GM19099 (cell line): Measurements from ENCODE around the gene TPI1.

Experiments used
- POLR2A ChIP-seq: IDR thresholded peaks from 3 replicates; pipeline ENCODE4 v1.6.1; 2011; ENCODE audit warnings: low read depth; ENCODE audit not compliant: insufficient read length; ENCODE audit errors: extremely low read depth

The TPI1 gene

GRCh38 chr12:6867413-6868210, at the start of gene TPI1:
TPI1 (plus strand) TSS chr12:6867531; CDS start chr12:6867567, 36 bp downstream.
- peak; percentile 98 for TF ChIP-seq POLR2A

DNA sequence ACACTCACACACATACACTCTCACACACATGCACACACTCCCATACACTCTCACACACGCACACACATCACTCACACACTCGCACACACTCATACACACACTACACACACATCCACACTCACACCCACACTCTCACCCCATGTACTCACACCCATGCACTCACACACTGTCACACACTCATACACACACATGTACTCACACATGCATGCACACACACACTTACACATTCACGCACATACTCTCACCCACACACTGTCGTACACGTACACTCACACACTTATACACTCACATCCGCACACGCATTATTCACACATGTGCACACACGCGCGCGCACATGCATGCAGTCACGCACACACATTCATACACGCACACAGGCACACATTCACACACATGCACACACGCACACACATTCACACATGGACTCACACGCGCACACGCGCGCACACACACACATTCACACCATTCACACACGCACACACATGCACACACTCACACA, 49.6 kb upstream of the TPI1 start:
- no peak for TF ChIP-seq POLR2A

DNA sequence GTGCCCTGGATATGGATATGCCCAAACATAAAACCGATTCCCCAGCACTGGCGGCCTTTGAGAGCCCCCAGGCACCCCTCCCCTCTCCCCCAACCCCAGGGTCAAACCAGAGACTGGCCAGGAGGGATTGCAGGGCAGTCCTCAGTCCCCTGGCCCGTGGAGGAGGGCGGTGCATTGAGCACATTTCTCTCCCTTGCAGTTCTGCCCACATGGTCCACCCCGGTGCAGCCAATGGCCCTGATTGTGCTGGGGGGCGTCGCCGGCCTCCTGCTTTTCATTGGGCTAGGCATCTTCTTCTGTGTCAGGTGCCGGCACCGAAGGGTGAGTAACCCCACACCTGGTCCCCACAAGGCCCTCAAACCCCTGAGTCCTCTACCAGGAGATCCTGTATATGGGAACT, 49.1 kb upstream of the TPI1 start:
- TF ChIP-seq POLR2A, result no peak

GRCh38 chr12:6818645-6819044, 48.7 kb upstream of the TPI1 start:
- no peak for TF ChIP-seq POLR2A

- TF ChIP-seq POLR2A, result no peak
Observed at GRCh38 chr12:6819106-6820030, 48.0 kb upstream of the TPI1 start.

GRCh38 chr12:6820166-6820565, 47.2 kb upstream of the TPI1 start:
- no peak for TF ChIP-seq POLR2A

DNA sequence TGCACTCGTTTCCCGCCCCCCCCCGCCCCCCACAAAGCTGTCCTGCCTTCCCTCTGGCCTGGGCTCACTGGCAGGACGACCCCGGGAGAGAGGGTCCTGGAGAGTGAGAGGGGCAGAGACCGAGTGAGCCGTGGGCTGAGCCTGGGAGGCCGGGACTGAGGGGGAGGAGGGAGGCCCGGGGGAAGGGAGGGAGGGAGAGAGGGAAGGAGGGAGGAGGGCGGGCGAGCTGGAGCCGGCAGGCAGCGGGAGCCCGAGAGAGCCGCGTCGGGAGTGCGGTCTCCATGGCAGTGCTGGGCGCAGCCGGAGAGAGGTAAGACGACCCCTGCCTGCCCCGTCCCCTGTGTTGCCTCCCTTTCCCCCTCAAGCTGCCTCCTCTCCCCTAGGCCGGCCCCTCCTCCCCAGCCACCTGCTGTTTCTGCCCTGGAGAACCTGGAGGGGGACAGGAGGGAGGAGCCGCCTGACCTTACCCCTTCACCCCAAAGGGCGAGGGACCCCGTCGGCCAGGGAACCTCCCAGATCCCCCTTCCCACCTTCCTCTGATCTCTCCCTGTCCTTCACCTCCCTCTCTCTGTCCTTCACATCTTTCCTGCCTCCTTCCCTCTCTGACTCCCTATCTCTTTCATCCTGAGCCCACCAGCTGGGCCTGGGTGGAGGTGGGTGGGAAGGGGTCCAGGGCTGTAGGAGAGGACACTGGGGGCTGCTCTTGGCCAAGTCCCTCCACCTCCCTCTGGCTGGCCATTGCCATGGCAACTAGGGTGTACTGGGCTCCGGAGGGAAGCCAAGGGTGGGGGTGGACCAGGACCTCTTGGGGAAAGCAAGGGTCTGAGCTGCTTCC, 45.5 kb upstream of the TPI1 start, which contains the start of gene GPR162:
Gene GPR162, plus strand, starts transcription at position 231 of the 835 bp plus-strand sequence. CDS start 2,078 bp downstream, outside the sequence.
- no peak for TF ChIP-seq POLR2A

- no peak for TF ChIP-seq POLR2A
Observed at GRCh38 chr12:6822426-6823135, 44.8 kb upstream of the TPI1 start.

DNA sequence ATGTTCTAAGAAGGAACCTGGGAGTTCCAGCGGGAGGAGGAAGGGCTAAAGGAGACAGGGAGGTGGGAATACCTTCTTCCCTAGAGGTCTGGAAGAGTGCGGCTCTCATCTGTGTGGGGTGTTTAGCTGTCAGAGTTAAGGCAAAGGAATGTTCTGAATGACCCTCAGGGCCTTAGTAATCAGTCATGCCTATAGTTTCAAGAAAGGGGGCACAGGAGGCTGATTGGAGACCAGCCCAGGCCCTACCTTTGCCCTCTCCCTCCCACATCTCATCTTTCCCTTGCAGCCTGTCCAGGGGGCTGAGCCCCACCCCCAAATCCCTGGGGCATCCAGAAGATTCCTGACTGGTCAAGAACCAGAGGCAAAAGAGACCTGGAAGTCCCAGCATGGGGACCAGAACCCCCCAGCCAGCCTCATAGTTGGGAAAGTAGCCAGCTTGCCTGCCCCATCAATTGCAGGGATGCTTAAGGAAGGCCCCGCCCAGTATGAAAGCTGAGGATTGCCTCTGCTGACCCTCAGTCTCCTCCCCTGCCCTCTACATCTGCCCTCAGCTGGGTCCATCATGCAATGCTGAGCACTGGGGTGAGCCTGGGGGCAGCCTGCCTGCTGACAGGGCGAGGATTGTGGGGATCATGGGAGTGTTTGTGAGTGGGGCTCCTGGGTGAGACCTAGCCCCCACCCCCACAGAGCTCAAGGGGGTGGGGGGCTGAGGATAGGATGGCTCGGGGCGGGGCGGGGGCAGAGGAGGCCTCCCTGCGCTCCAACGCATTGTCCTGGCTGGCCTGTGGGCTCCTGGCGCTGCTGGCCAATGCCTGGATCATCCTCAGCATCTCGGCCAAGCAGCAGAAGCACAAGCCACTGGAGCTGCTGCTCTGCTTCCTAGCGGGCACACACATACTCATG, 43.9 kb upstream of the TPI1 start:
- no peak for TF ChIP-seq POLR2A

- TF ChIP-seq POLR2A, result no peak
Observed at GRCh38 chr12:6824085-6824775, 43.1 kb upstream of the TPI1 start.

DNA sequence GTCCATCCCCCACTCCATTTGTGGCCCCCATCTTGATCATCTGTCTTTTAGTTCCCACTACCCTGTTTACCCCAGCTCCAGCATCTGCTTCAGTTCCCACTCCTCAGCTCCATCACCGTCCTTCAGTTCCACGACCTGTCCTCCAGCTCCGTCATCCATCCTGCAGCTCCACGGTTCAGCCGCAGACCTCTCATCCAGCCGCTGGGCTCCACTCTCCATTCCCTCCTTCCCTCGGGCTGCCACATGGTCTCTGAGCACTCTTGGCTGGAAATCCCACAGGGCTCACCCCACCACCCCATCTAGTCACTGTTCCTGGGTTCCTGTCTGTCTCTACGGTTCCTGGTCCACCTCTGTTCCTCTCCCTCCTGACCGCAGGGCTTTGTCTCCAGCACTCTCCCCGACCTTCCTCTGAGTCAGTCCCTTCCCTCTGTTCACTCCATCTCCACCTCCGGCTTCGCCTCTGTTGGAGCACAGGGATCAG, 42.4 kb upstream of the TPI1 start:
- no peak for TF ChIP-seq POLR2A

- no peak for TF ChIP-seq POLR2A
Observed at GRCh38 chr12:6825398-6826124, 41.8 kb upstream of the TPI1 start.
